GM19023 (cell line): ENCODE measurements around the gene GTPBP8.
"Not testable (repeated sequence)": the region's sequence is repeated elsewhere in the genome, so short reads cannot be mapped to it uniquely, and the experiment has no call there.

Experiments
- ATAC-seq: cut with Tn5 transposase; IDR thresholded peaks from one replicate; pipeline ENCODE4 v1.9.1; 2021; ENCODE audit warnings: mild to moderate bottlenecking, moderate library complexity; ENCODE audit not compliant: unreplicated experiment

GTPBP8 gene

GRCh38 chr3:112995800-112996199, 5.0 kb downstream of the GTPBP8 start:
- no peak for ATAC-seq

DNA sequence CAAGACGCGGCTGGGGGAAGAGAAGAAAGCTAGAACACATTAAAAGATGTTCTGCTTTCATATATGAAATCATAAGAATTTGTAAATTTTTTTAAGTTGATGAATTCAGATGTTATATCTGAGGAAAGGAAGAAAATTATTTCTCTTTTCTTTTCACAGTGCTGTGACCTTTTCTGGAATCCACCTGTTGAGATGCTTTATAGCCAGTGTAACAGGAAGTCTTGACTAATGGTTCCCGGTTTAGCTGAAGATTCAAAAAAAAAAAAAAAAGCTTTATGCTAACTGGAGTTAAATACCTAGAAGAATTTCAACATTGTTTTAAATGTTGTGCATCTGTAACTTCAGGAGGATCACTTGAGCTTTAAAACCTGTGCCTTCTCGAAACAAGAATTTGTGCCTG, 9.9 kb downstream of the GTPBP8 start:
- no peak for ATAC-seq

DNA sequence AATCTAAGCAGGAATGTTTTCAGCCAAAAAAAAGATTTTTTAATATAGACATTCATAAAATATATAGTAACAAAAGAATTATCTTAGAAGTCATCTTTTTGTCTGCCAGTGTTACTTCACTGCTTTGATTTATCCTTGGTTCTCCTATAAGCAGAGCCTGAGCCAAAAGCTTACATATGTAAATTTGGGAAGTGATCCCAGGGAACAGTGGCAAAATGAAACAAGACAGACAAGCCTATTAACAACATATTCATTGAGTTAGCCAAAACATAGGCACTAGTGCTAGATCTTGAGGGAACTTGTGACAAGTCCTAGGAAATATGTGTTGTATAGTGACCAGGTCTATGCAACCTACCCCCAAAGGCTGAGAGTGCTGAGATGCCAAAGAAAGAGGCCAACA, 11.3 kb downstream of the GTPBP8 start:
- no peak for ATAC-seq

DNA sequence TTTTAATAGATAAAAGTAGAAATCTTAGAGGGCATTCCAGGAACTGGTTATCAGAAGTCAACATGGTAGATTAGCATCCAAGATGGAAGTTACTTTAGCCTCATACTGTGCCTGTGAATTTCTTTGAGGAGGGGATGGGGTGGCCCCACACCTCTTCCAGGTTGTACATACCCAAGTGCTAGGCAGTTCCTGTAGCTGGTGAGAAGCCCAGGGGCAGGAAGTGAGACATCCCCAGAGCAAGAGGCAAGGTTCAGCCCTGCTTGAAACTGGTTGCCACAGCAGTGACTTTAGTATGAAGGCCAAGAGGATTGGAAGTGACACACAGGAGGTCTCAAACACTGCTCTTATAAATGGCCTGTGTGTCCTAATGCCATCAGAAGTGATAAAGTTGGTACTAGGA, 11.9 kb downstream of the GTPBP8 start:
- ATAC-seq: no peak

DNA sequence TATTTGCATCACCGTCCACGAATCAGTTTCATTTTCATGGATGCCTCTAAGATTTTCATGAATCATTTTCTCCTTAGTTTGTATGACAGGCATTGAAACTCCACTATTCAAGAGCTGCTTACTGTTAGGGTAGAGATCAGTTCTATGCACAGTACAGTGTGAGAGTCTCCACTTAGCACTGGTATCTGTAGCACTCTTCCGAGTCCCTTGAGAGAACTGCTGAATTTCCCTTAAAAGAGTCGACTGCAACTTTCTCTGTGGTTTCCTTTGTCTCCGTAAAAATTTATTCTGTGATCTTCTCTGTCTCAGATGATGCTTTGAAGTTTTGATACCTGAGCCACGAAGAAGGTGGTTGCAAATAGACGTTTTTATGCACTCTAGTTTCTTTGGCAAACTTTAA, 14.8 kb downstream of the GTPBP8 start:
- ATAC-seq: no peak

DNA sequence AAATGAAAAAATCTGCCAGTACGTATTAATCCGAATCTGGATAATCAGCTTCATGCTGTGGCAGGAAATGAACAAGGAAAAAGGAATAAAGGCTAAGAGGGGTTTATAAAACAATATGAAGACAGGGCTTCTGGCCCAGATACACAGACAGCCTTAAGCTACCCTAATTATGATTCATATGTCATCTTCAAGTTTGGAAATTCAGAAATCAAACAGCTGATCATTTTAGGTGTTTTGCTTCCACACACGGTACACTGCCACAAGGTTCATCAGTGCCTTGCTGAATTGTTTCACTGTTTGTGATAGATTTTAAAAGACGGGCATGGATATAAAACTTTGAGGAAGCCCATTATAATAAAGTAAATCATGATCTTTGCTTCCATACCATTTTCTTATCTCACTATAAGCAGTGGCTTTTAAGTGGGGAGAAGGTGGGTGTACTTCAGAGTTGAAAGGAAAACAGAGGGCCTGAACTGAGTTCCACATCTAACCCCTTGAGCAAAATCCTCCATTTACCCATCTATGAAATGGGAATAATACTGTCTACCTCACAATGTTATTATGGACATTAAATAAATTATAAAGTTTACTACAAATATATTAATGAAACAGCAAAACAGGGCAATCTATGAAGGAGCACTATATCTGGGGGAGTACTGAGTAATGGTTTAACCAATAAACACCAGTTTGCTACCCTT, 15.7 kb downstream of the GTPBP8 start:
- ATAC-seq: no peak

- ATAC-seq: no peak
Observed at GRCh38 chr3:113008117-113008516, 17.3 kb downstream of the GTPBP8 start.

DNA sequence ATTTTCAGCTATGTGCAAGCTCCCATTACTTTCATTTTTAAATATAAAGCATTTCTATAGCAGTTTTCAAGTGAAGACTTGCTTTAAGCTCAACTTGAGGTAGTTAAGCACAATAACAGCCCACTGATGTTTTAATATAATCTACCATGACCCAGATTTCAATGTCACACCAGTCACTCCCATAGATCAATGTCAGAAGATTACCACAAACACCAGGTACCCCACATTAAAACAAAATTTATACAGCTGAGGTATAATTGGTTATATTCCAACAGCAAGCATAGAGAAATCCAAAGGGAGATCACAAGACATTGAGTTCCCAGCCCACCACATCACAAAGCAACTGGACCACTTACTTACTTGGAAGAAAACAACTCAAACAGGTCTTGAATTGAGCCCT, 22.8 kb downstream of the GTPBP8 start:
- ATAC-seq: no peak

- ATAC-seq: peak; percentile 0
Observed at GRCh38 chr3:113018536-113019181, 27.9 kb downstream of the GTPBP8 start.

- peak; percentile 96 for ATAC-seq
Observed at GRCh38 chr3:113019182-113020137, 28.7 kb downstream of the GTPBP8 start.

GRCh38 chr3:113021471-113021870, 30.7 kb downstream of the GTPBP8 start:
- no peak for ATAC-seq

GRCh38 chr3:113034011-113034410, 43.2 kb downstream of the GTPBP8 start:
- ATAC-seq: no peak

DNA sequence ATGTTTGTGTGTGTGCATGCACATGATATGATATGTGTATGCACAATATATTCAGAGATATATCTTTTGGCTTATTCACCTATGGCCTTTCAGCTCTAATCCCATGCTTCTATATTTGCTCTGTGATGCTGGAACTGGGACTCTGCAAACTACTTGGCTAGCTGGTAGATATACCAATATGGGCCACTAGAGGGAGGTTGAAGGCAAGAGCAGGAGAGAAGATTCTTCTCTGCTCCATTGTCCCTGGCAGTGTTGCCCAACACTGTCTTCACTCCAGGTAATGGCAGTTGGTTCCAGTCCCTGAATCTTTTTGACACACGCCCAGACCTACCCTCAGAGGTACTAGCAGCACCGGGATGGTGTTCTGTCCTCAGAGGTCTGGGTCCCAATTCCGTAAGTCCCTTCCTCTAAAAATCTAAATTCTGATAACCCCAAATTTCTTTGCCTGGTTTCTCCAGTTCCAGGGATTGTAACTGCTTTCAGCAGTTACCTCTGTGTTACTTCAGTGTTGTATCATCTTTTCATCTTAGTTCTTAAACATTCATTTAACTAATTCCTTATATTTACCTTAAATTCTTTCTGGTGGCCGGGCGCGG, 44.7 kb downstream of the GTPBP8 start:
- peak; percentile 80 for ATAC-seq

GRCh38 chr3:113038328-113038727, 47.5 kb downstream of the GTPBP8 start:
- no peak for ATAC-seq

DNA sequence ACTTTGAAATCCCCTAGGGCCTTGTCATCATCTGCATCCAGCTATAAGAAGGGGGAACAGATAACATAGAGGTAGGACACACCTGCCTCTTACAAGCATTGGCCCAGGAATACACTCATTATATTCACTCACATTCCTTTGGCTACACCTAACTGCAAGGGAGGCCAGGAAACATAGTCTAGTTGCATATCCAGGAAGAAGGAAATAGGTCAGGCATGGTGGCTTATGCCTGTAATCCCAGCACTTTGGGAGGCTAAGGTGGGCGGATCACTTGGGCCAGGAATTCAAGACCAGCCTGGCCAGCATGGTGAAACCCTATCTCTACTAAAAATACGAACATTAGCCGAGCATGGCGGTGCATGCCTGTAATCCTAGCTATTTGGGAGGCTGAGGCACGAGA, 48.8 kb downstream of the GTPBP8 start:
- ATAC-seq: no peak

GRCh38 chr3:113040231-113040630, 49.4 kb downstream of the GTPBP8 start:
- ATAC-seq: no peak

DNA sequence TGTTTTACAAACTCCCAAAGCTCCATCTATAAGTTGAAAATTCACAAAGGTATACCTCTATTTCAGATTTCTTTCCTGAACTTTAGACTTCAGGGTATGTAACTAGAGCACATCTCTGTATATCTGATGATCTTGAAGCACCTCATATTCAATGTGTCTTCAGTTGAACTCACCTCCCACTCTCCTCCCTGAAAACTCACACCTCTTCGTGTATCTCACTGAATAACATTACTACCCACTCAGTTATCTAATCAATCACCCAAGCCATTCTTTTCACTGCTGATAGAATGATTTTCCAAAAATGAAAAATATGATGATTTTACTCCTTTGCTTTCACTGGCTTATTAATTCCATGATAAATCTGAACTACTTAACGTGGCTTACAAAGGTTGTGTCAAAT, 52.9 kb downstream of the GTPBP8 start:
- ATAC-seq: no peak

GRCh38 chr3:113046186-113046965, 55.6 kb downstream of the GTPBP8 start:
- not testable (repeated sequence) for ATAC-seq

DNA sequence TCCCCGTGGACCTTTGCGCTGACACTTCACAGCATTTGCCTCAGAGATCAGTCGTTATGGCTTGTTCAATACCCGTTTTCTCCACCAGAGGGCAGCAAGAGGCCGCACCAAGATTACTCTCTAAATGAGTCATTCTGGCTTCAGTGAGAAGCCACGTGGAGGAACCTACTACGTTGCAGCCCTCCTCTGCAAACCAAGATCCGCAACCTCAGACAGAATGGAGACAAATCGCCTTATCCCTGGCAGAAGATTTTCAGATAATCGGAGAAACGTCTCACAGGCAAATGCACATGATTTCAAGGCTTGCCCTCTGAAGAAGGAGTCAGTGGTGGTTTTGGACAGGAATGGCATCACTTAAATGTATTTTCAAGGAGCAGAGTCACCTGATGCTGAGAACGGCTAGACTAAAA, 60.5 kb downstream of the GTPBP8 start:
- peak; percentile 90 for ATAC-seq
